GM23338 (cell line): ENCODE data around the gene FAM217A. TPM values are rescaled to one million over a fixed set of nuclear protein-coding genes. Genes with fewer than 3 reads are reported as not detected.
A peak's percentile ranks its signal among the peaks of the same experiment; 100 is the strongest.

ENCODE experiments used
- ATAC-seq: fragments of 200-7000 bp; cut with Tn5 transposase; 3 replicates; pipeline ENCODE4 v1.9.1; 2020
- DNase-seq: peaks from one replicate; pipeline ENCODE4 v3.0.0-alpha.2; 2015; ENCODE audit warnings: low spot score
- H2AFZ ChIP-seq: fragments of 200-600 bp; sonication (generic); 2 replicates; pipeline ENCODE4 v1.8.0; 2016; ENCODE audit warnings: antibody characterized with exemption, mild to moderate bottlenecking, moderate library complexity
- H3F3A ChIP-seq: fragments of 200-600 bp; sonication (generic); replicated peaks from 2 replicates; pipeline ENCODE4 v1.8.0; 2017; ENCODE audit warnings: antibody characterized with exemption, mixed run types, low read depth
- H3K27ac ChIP-seq: fragments of 200-600 bp; sonication (generic); 2 replicates; pipeline ENCODE4 v1.6.1; 2016; ENCODE audit warnings: low read depth
- H3K27me3 ChIP-seq: fragments of 200-600 bp; sonication (generic); 2 replicates; pipeline ENCODE4 v1.8.0; 2016; ENCODE audit warnings: mild to moderate bottlenecking, mixed run types, moderate library complexity; ENCODE audit not compliant: insufficient read depth
- H3K36me3 ChIP-seq: fragments of 200-600 bp; sonication (generic); 2 replicates; pipeline ENCODE4 v1.8.0; 2016; ENCODE audit warnings: mild to moderate bottlenecking; ENCODE audit not compliant: insufficient read depth
- H3K4me1 ChIP-seq: fragments of 200-600 bp; sonication (generic); 2 replicates; pipeline ENCODE4 v1.8.0; 2016; ENCODE audit warnings: mild to moderate bottlenecking, moderate library complexity; ENCODE audit not compliant: insufficient read depth
- H3K4me2 ChIP-seq: fragments of 200-600 bp; sonication (generic); 2 replicates; pipeline ENCODE4 v1.7.1; 2017; ENCODE audit warnings: mixed run types
- H3K4me3 ChIP-seq: fragments of 200-600 bp; sonication (generic); 2 replicates; pipeline ENCODE4 v1.6.1; 2016; ENCODE audit warnings: mixed run types
- H3K79me2 ChIP-seq: fragments of 200-600 bp; sonication (generic); replicated peaks from 2 replicates; pipeline ENCODE4 v1.8.0; 2017; ENCODE audit warnings: mild to moderate bottlenecking; ENCODE audit not compliant: insufficient read depth
- H3K9me2 ChIP-seq: fragments of 200-600 bp; sonication (generic); 2 replicates; pipeline ENCODE4 v1.8.0; 2017; ENCODE audit not compliant: insufficient read depth
- H4K20me1 ChIP-seq: fragments of 200-600 bp; sonication (generic); replicated peaks from 2 replicates; pipeline ENCODE4 v1.8.0; 2017; ENCODE audit warnings: mild to moderate bottlenecking; ENCODE audit not compliant: insufficient read depth
- H3K27ac Mint-ChIP-seq: 2 replicates; pipeline ENCODE4 v1.8.0; 2020; ENCODE audit warnings: inconsistent platforms, mild to moderate bottlenecking, moderate library complexity, mixed read lengths
- H3K27me3 Mint-ChIP-seq: 3 replicates; pipeline ENCODE4 v1.8.0; 2022; ENCODE audit warnings: low read depth, mild to moderate bottlenecking, moderate library complexity, mixed read lengths, inconsistent platforms; ENCODE audit not compliant: insufficient read depth, poor library complexity
- H3K36me3 Mint-ChIP-seq: 3 replicates; pipeline ENCODE4 v1.8.0; 2021; ENCODE audit warnings: low read depth, mild to moderate bottlenecking, inconsistent platforms, moderate library complexity, mixed read lengths
- H3K4me1 Mint-ChIP-seq: 3 replicates; pipeline ENCODE4 v1.8.0; 2020; ENCODE audit warnings: mild to moderate bottlenecking, inconsistent platforms, mixed read lengths
- H3K4me3 Mint-ChIP-seq: 3 replicates; pipeline ENCODE4 v1.8.0; 2021; ENCODE audit warnings: moderate library complexity, mild to moderate bottlenecking, inconsistent platforms, mixed read lengths
- H3K9me3 Mint-ChIP-seq: 3 replicates; pipeline ENCODE4 v1.8.0; 2020; ENCODE audit warnings: moderate library complexity, mild to moderate bottlenecking, inconsistent platforms, mixed read lengths
- EZH2 ChIP-seq: fragments of 200-600 bp; sonication (generic); IDR thresholded peaks from one replicate; pipeline ENCODE4 v1.8.0; 2017; ENCODE audit warnings: antibody characterized with exemption, mild to moderate bottlenecking, low read depth; ENCODE audit not compliant: unreplicated experiment
- EZH2phosphoT487 ChIP-seq: fragments of 200-600 bp; sonication (generic); IDR thresholded peaks from one replicate; pipeline ENCODE4 v1.8.1; 2018; ENCODE audit warnings: antibody characterized with exemption; ENCODE audit not compliant: unreplicated experiment
- JUNB ChIP-seq: IDR thresholded peaks from one replicate; pipeline ENCODE4 v1.6.1; 2016; ENCODE audit warnings: antibody characterized with exemption; ENCODE audit not compliant: unreplicated experiment
- NANOG ChIP-seq: IDR thresholded peaks from 2 replicates; pipeline ENCODE4 v1.6.1; 2016; ENCODE audit warnings: antibody characterized with exemption, borderline replicate concordance
- POLR2AphosphoS5 ChIP-seq: IDR thresholded peaks from 2 replicates; pipeline ENCODE4 v1.6.1; 2016; ENCODE audit warnings: antibody characterized with exemption, low read depth
- REST ChIP-seq: IDR thresholded peaks from one replicate; pipeline ENCODE4 v1.6.1; 2018; ENCODE audit warnings: antibody characterized with exemption; ENCODE audit not compliant: unreplicated experiment
- STAT1 ChIP-seq: IDR thresholded peaks from one replicate; pipeline ENCODE4 v1.6.1; 2016; ENCODE audit warnings: antibody characterized with exemption; ENCODE audit not compliant: unreplicated experiment
- ZNF114 ChIP-seq: fragments of 250-450 bp; sonication (Bioruptor Pico); IDR thresholded peaks from 2 replicates; pipeline ENCODE4 v1.5.0; 2020; ENCODE audit warnings: mild to moderate bottlenecking, moderate library complexity
- ZNF462 ChIP-seq: fragments of 250-450 bp; sonication (Bioruptor Pico); IDR thresholded peaks from 2 replicates; pipeline ENCODE4 v1.5.0; 2020; ENCODE audit warnings: mild to moderate bottlenecking, moderate library complexity
- polyA plus RNA-seq: library from polyadenylated mRNA; unstranded; fragments of >200 nt; fragmentation: Nextera tagmentation; extraction: Ambion mirVana; gene quantifications from 2 replicates; pipeline ENCODE4 v1.2.1, GENCODE V29; 2016
- total RNA-seq: library from RNA; depleted of rRNA; stranded (reverse); fragments of >200 nt; shearing (Covaris generic); gene quantifications from 2 replicates; pipeline ENCODE4 v1.2.3, GENCODE V29; 2014
- TF ChIP-seq, protein P1 (sequence below): IDR thresholded peaks from 2 replicates; pipeline ENCODE4 v1.6.1; 2016; ENCODE audit warnings: antibody characterized with exemption

FAM217A gene
- total and polyA plus RNA-seq, 2 experiments from 2014 or later, result not detected

DNA sequence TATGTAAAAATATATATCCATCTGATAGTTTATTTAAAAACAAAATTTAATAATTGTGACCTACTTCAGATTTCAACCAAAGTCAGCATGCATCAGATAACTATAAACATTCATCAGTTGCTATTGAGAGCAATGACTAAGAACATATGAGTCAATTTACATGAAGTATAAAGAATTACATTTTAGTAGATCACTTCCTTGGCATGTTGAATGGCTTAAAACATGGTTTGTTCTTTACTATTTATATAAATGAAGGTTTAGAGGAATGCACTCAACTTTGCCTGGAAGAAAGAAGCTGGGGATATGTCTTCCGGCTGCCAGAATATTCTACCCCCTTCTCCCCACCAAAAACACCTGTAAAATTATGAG is 6.4 kb upstream of the FAM217A start:
- no peaks in the 10 kb centered on the region for H3K27me3 ChIP-seq
- H3K79me2 ChIP-seq, result no peaks in the 10 kb centered on the region
- H3K27ac ChIP-seq, result 0 out of 2 replicates have a peak overlapping the region, but pooled peaks have one; percentile 19
- DNase-seq, result no peak
- H3F3A ChIP-seq, result no peaks in the 10 kb centered on the region; the same call in 1 of the 2 replicates
- no peak for ATAC-seq
- H3K4me2 ChIP-seq, result no peak overlapping the region
- H2AFZ ChIP-seq, result no peak overlapping the region
- H3K27me3 Mint-ChIP-seq, result peaks cover 3% of the 10 kb centered on the region
- no peaks in the 10 kb centered on the region for H3K36me3 Mint-ChIP-seq
- H3K9me2 ChIP-seq, result no peaks in the 10 kb centered on the region
- H3K27ac Mint-ChIP-seq, result no peak overlapping the region
- H3K4me3 ChIP-seq, result no peak overlapping the region
- H3K4me3 Mint-ChIP-seq, result no peak overlapping the region
- TF ChIP-seq NANOG (no peak), EZH2 (no peak)
- H3K4me1 Mint-ChIP-seq, result peaks cover 7% of the 10 kb centered on the region
- H4K20me1 ChIP-seq, result no peaks in the 10 kb centered on the region
- 0 out of 2 replicates have a peak, but pooled peaks cover 6% of the 10 kb centered on the region for H3K4me1 ChIP-seq
- no peaks in the 10 kb centered on the region for H3K36me3 ChIP-seq
- no peaks in the 10 kb centered on the region for H3K9me3 Mint-ChIP-seq

- Mint-ChIP-seq H3K36me3 (no peaks in the 10 kb centered on the region), H3K9me3 (no peaks in the 10 kb centered on the region), H3K27ac (peak overlapping the region; percentile 69; the same call in 1 of the 2 replicates), H3K4me3 (no peak overlapping the region), H3K4me1 (peaks cover 10% of the 10 kb centered on the region), H3K27me3 (peaks cover 3% of the 10 kb centered on the region)
- Histone ChIP-seq H3K4me2 (no peak overlapping the region), H4K20me1 (no peaks in the 10 kb centered on the region), H3K27me3 (no peaks in the 10 kb centered on the region), H3F3A (no peaks in the 10 kb centered on the region; the same call in 1 of the 2 replicates), H3K9me2 (no peaks in the 10 kb centered on the region), H3K36me3 (no peaks in the 10 kb centered on the region), H2AFZ (no peak overlapping the region; the same call in 1 of the 2 replicates), H3K79me2 (no peaks in the 10 kb centered on the region), H3K27ac (no peak overlapping the region), H3K4me3 (no peak overlapping the region), H3K4me1 (peaks cover 7% of the 10 kb centered on the region; the same call in 1 of the 2 replicates)
- no peak for ATAC-seq
- DNase-seq, result no peak
- TF ChIP-seq ZNF462 (CRISPR knock-in tag), result no peak
- no peak for TF ChIP-seq ZNF114 (CRISPR knock-in tag)
- TF ChIP-seq EZH2, result no peak
- no peak for TF ChIP-seq STAT1
- no peak for TF ChIP-seq JUNB
- no peak for TF ChIP-seq EZH2phosphoT487
- TF ChIP-seq REST, result no peak
- TF ChIP-seq, protein P1, sequence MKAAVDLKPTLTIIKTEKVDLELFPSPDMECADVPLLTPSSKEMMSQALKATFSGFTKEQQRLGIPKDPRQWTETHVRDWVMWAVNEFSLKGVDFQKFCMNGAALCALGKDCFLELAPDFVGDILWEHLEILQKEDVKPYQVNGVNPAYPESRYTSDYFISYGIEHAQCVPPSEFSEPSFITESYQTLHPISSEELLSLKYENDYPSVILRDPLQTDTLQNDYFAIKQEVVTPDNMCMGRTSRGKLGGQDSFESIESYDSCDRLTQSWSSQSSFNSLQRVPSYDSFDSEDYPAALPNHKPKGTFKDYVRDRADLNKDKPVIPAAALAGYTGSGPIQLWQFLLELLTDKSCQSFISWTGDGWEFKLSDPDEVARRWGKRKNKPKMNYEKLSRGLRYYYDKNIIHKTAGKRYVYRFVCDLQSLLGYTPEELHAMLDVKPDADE, result no peak
- no peak for TF ChIP-seq POLR2AphosphoS5
Measured at GRCh38 chr6:4084444-4085331, 5.8 kb upstream of the FAM217A start.
